Neural cell (in vitro differentiated cells): ENCODE results near the gene ASCC3. TPM values are rescaled to one million over a fixed set of nuclear protein-coding genes. Genes with fewer than 3 reads are reported as not detected.
"Not testable (repeated sequence)": the region's sequence is repeated elsewhere in the genome, so short reads cannot be mapped to it uniquely, and the experiment has no call there.

Source experiments
- H2AFZ ChIP-seq: fragments of 200-600, 300-800 bp; sonication (generic), shearing (Covaris generic); 2 replicates; pipeline ENCODE4 v1.6.0; 2014; ENCODE audit warnings: low read depth, mild to moderate bottlenecking, antibody characterized with exemption, low read length, moderate library complexity
- H3F3A ChIP-seq: fragments of 200-600 bp; shearing (Covaris generic); 2 replicates; pipeline ENCODE4 v1.6.1; 2016; ENCODE audit warnings: mild to moderate bottlenecking, moderate library complexity, mixed read lengths, antibody characterized with exemption, low read length; ENCODE audit not compliant: insufficient read depth, poor library complexity, severe bottlenecking
- H3K27ac ChIP-seq: fragments of 200-600, 300-800 bp; sonication (generic), shearing (Covaris generic); 2 replicates; pipeline ENCODE4 v1.5.1; 2014; ENCODE audit warnings: mild to moderate bottlenecking, low read length, moderate library complexity
- H3K27me3 ChIP-seq: fragments of 300-800, 200-600 bp; sonication (generic), shearing (Covaris generic); 2 replicates; pipeline ENCODE4 v1.6.0; 2014; ENCODE audit warnings: mild to moderate bottlenecking, low read depth, low read length, moderate library complexity; ENCODE audit not compliant: insufficient read depth
- H3K36me3 ChIP-seq: fragments of 300-800, 200-600 bp; sonication (generic), shearing (Covaris generic); 2 replicates; pipeline ENCODE4 v1.5.1; 2014; ENCODE audit warnings: mild to moderate bottlenecking, antibody characterized with exemption, low read length, moderate library complexity; ENCODE audit not compliant: insufficient read depth
- H3K4me2 ChIP-seq: fragments of 300-800, 200-600 bp; sonication (generic), shearing (Covaris generic); 2 replicates; pipeline ENCODE4 v1.6.0; 2014; ENCODE audit warnings: mild to moderate bottlenecking, low read length
- H3K4me3 ChIP-seq: fragments of 300-800, 200-600 bp; sonication (generic), shearing (Covaris generic); 2 replicates; pipeline ENCODE4 v1.5.1; 2014; ENCODE audit warnings: mild to moderate bottlenecking, low read length, moderate library complexity
- H3K79me2 ChIP-seq: fragments of 200-600 bp; shearing (Covaris generic); replicated peaks from 2 replicates; pipeline ENCODE4 v1.6.0; 2014; ENCODE audit warnings: mild to moderate bottlenecking, low read length, moderate library complexity; ENCODE audit not compliant: insufficient read depth
- H3K9ac ChIP-seq: fragments of 300-800, 200-600 bp; sonication (generic), shearing (Covaris generic); 2 replicates; pipeline ENCODE4 v1.6.1; 2016; ENCODE audit warnings: mild to moderate bottlenecking, low read length, mixed read lengths
- H3K9me2 ChIP-seq: fragments of 200-600 bp; shearing (Covaris generic); 2 replicates; pipeline ENCODE4 v1.6.1; 2016; ENCODE audit warnings: mild to moderate bottlenecking, low read length, mixed read lengths; ENCODE audit not compliant: insufficient read depth
- H3K9me3 ChIP-seq: fragments of 200-600, 300-800 bp; sonication (generic), shearing (Covaris generic); 2 replicates; pipeline ENCODE4 v1.6.1; 2016; ENCODE audit warnings: mild to moderate bottlenecking, mixed run types, low read length, moderate library complexity, mixed read lengths
- H4K20me1 ChIP-seq: fragments of 200-600 bp; shearing (Covaris generic); 2 replicates; pipeline ENCODE4 v1.6.1; 2016; ENCODE audit warnings: mild to moderate bottlenecking, mixed run types; ENCODE audit not compliant: insufficient read depth
- CTCF ChIP-seq: fragments of 450-650 bp; IDR thresholded peaks from 2 replicates; pipeline ENCODE4 v1.5.1; 2014; ENCODE audit warnings: antibody characterized with exemption, mild to moderate bottlenecking, moderate library complexity; ENCODE audit not compliant: poor library complexity, severe bottlenecking
- EP300 ChIP-seq: fragments of 450-650 bp; conservative IDR thresholded peaks from 2 replicates; pipeline ENCODE4 v1.6.1; 2014; ENCODE audit warnings: antibody characterized with exemption, mild to moderate bottlenecking, moderate library complexity; ENCODE audit not compliant: poor library complexity, severe bottlenecking
- EZH2 ChIP-seq: fragments of 200-600, 300-800 bp; shearing (Covaris generic), sonication (generic); IDR thresholded peaks from 2 replicates; pipeline ENCODE4 v1.6.1; 2014; ENCODE audit warnings: antibody characterized with exemption, low read length, borderline replicate concordance, mild to moderate bottlenecking; ENCODE audit not compliant: insufficient read depth, poor library complexity, severe bottlenecking
- MXI1 ChIP-seq: fragments of 450-650 bp; conservative IDR thresholded peaks from 2 replicates; pipeline ENCODE4 v1.6.1; 2014; ENCODE audit warnings: antibody characterized with exemption, mild to moderate bottlenecking; ENCODE audit not compliant: poor library complexity, severe bottlenecking
- POLR2AphosphoS5 ChIP-seq: IDR thresholded peaks from 2 replicates; pipeline ENCODE4 v1.6.1; 2012
- RAD21 ChIP-seq: fragments of 450-650 bp; conservative IDR thresholded peaks from 2 replicates; pipeline ENCODE4 v1.6.1; 2014; ENCODE audit warnings: antibody characterized with exemption, mild to moderate bottlenecking, moderate library complexity
- REST ChIP-seq: IDR thresholded peaks from 2 replicates; pipeline ENCODE4 v1.6.1; 2012; ENCODE audit warnings: borderline replicate concordance
- SMC3 ChIP-seq: fragments of 450-650 bp; conservative IDR thresholded peaks from 2 replicates; pipeline ENCODE4 v1.6.1; 2014; ENCODE audit warnings: antibody characterized with exemption, mild to moderate bottlenecking, moderate library complexity; ENCODE audit not compliant: poor library complexity
- TAF1 ChIP-seq: IDR thresholded peaks from 2 replicates; pipeline ENCODE4 v1.6.1; 2012; ENCODE audit warnings: low read depth
- polyA plus RNA-seq: library from polyadenylated mRNA; depleted of rRNA; stranded (reverse); fragments of >200 nt; gene quantifications from 2 replicates; pipeline ENCODE4 v1.2.3, GENCODE V29; 2014

The ASCC3 gene
- polyA plus RNA-seq, 1 donor from 2014 or later = 14.9 TPM

DNA sequence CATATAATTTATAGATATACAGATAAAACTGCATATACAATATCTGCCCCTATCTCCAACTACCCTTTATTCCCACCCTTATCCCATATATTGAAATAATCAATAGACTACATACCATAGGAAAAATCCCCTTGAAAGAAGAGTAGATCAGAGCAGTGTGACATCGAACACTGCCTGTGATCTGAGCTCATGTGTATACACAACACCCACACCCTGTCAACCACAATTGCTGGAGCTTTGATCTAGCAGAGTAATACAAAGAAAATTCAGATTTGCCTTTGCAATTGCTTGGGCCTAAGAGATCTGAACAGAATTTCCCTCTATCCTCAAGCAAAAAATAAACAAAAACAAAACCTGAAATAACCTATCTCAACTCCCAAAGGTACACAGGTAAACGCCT is 119.3 kb downstream of the ASCC3 start:
- Histone ChIP-seq H3K27me3 (no peaks in the 10 kb centered on the region), H3K4me3 (no peak overlapping the region), H3K27ac (no peak overlapping the region), H3F3A (no peaks in the 10 kb centered on the region), H3K9ac (no peak overlapping the region), H3K4me2 (no peak overlapping the region), H3K9me3 (no peaks in the 10 kb centered on the region), H2AFZ (no peak overlapping the region), H3K9me2 (no peaks in the 10 kb centered on the region), H4K20me1 (no peaks in the 10 kb centered on the region), H3K79me2 (no peaks in the 10 kb centered on the region), H3K36me3 (peaks cover 6% of the 10 kb centered on the region)
- TF ChIP-seq RAD21 = no peak
- no peak for TF ChIP-seq TAF1
- TF ChIP-seq POLR2AphosphoS5 = no peak
- TF ChIP-seq SMC3 = no peak
- TF ChIP-seq EP300 = no peak
- TF ChIP-seq EZH2 = no peak
- TF ChIP-seq CTCF = no peak
- TF ChIP-seq REST = no peak
- no peak for TF ChIP-seq MXI1

DNA sequence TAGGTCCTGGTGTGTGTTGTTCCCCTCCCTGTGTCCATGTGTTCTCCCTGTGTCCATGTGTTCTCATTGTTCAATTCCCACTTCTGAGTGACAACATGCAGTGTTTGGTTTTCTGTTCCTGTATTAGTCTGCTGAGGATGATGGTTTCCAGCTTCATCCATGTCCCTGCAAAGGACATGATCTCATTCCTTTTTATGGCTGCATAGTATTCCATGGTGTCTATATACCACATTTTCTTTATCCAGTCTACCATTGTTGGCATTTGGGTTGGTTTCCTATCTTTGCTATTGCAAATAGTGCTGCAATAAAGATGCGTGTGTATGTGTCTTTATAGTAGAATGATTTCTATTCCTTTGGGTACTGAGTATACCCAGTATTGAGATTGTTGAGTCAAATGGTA is 122.7 kb downstream of the ASCC3 start:
- not testable (repeated sequence) for H3K27me3 ChIP-seq, H3K27ac ChIP-seq, H3K4me3 ChIP-seq, H3K36me3 ChIP-seq, H3K79me2 ChIP-seq, H3K9ac ChIP-seq, H3K4me2 ChIP-seq, H3F3A ChIP-seq, H3K9me3 ChIP-seq, H4K20me1 ChIP-seq, H2AFZ ChIP-seq, H3K9me2 ChIP-seq

- Histone ChIP-seq H3K36me3 (no peaks in the 10 kb centered on the region), H3K79me2 (no peaks in the 10 kb centered on the region), H3K27me3 (no peaks in the 10 kb centered on the region), H3K27ac (no peak overlapping the region), H3K4me3 (no peak overlapping the region), H3K9me2 (no peaks in the 10 kb centered on the region), H3K9ac (no peak overlapping the region), H3K9me3 (no peaks in the 10 kb centered on the region), H3K4me2 (no peak overlapping the region), H2AFZ (no peak overlapping the region), H4K20me1 (no peaks in the 10 kb centered on the region), H3F3A (no peaks in the 10 kb centered on the region)
- TF ChIP-seq MXI1 (no peak), CTCF (no peak), EP300 (no peak), REST (no peak), EZH2 (no peak), TAF1 (no peak), RAD21 (no peak), POLR2AphosphoS5 (no peak), SMC3 (no peak)
These were observed 127.7 kb downstream of the ASCC3 start for GRCh38 chr6:100753421-100753820.
